IMR-90 (cell line): ENCODE measurements around the gene TMEM245. TPM values are rescaled to one million over a fixed set of nuclear protein-coding genes. Genes with fewer than 3 reads are reported as not detected.

Experiments used
- ATAC-seq: fragments of 200-7000 bp; cut with Tn5 transposase; 2 replicates; pipeline ENCODE4 v1.9.1; 2020; ENCODE audit warnings: low read depth, mild to moderate bottlenecking, moderate library complexity
- BruUV-seq: library from RNA; stranded (reverse); fragments of 400-500 nt; replicated peaks from 2 replicates; lab custom pipeline; 2021; lab: Mats Ljungman, UMichigan
- CTCF ChIA-PET: fragments of 300-600 bp; formaldehyde crosslinking; extraction: SDS; loops from one replicate; lab custom pipeline; 2021; ENCODE audit warnings: antibody characterized with exemption; lab: Yijun Ruan, JAX
- POLR2A ChIA-PET: fragments of 300-600 bp; sonication (Branson Sonifier 250); formaldehyde crosslinking; loops from one replicate; lab custom pipeline; 2022; ENCODE audit warnings: antibody characterized with exemption; ENCODE audit not compliant: unreplicated experiment; lab: Charles Lee
- DNase-seq: peaks from one replicate; pipeline ENCODE4 v3.0.0; 2013
- H2AFZ ChIP-seq: replicated peaks from 2 replicates; pipeline ENCODE3; 2013; ENCODE audit warnings: low read length, mild to moderate bottlenecking; ENCODE audit not compliant: poor library complexity
- H2AK5ac ChIP-seq: 2 replicates; pipeline ENCODE4 v1.6.1; 2013; ENCODE audit warnings: low read depth, low read length, inconsistent platforms
- H2AK9ac ChIP-seq: replicated peaks from 2 replicates; pipeline ENCODE3; 2013; ENCODE audit warnings: mild to moderate bottlenecking, low read depth, low read length, moderate library complexity; ENCODE audit not compliant: poor library complexity
- H2BK120ac ChIP-seq: 2 replicates; pipeline ENCODE4 v1.6.1; 2013; ENCODE audit warnings: low read depth, low read length, inconsistent platforms
- H2BK15ac ChIP-seq: 3 replicates; pipeline ENCODE4 v1.6.1; 2013; ENCODE audit warnings: low read depth, low read length, inconsistent platforms
- H2BK20ac ChIP-seq: 2 replicates; pipeline ENCODE4 v1.6.1; 2013; ENCODE audit warnings: low read depth, mild to moderate bottlenecking, inconsistent platforms, low read length, moderate library complexity
- H2BK5ac ChIP-seq: 2 replicates; pipeline ENCODE4 v1.6.1; 2013; ENCODE audit warnings: mild to moderate bottlenecking, low read depth, low read length, inconsistent platforms; ENCODE audit not compliant: poor library complexity, severe bottlenecking
- H3K14ac ChIP-seq: replicated peaks from 2 replicates; pipeline ENCODE4 v1.6.1; 2013; ENCODE audit warnings: low read depth, low read length, inconsistent platforms
- H3K18ac ChIP-seq: 2 replicates; pipeline ENCODE4 v1.6.1; 2013; ENCODE audit warnings: low read depth, low read length, control low read depth
- H3K23ac ChIP-seq: 2 replicates; pipeline ENCODE4 v1.6.1; 2013; ENCODE audit warnings: low read depth, low read length, inconsistent platforms
- H3K27ac ChIP-seq: 2 replicates; pipeline ENCODE4 v1.5.1; 2013; ENCODE audit warnings: mild to moderate bottlenecking, control low read depth, low read length; ENCODE audit not compliant: insufficient read depth
- H3K27me3 ChIP-seq: 2 replicates; pipeline ENCODE4 v1.6.1; 2013; ENCODE audit warnings: low read length; ENCODE audit not compliant: control insufficient read depth, insufficient read depth
- H3K36me3 ChIP-seq: 2 replicates; pipeline ENCODE4 v1.6.1; 2013; ENCODE audit warnings: low read length, mixed read lengths; ENCODE audit not compliant: control insufficient read depth, insufficient read depth
- H3K4ac ChIP-seq: 2 replicates; pipeline ENCODE4 v1.6.1; 2013; ENCODE audit warnings: low read depth, low read length, inconsistent platforms
- H3K4me1 ChIP-seq: 2 replicates; pipeline ENCODE4 v1.6.1; 2013; ENCODE audit warnings: low read length, mixed read lengths; ENCODE audit not compliant: control insufficient read depth, insufficient read depth
- H3K4me2 ChIP-seq: 2 replicates; pipeline ENCODE4 v1.6.1; 2013; ENCODE audit warnings: low read depth, mild to moderate bottlenecking, control low read depth, low read length, moderate library complexity
- H3K4me3 ChIP-seq: 2 replicates; pipeline ENCODE4 v1.5.1; 2013; ENCODE audit warnings: low read depth, mild to moderate bottlenecking, control low read depth, low read length, moderate library complexity; ENCODE audit not compliant: insufficient read depth
- H3K56ac ChIP-seq: 2 replicates; pipeline ENCODE4 v1.6.1; 2013; ENCODE audit warnings: low read length, inconsistent platforms; ENCODE audit not compliant: insufficient read depth; ENCODE audit errors: extremely low read depth
- H3K79me1 ChIP-seq, 2 experiments: 2 replicates each; pipeline ENCODE4 v1.6.1; 2013; ENCODE audit warnings: low read length in 2 of 2, inconsistent platforms in 1 of 2, low read depth in 1 of 2
- H3K9ac ChIP-seq: 2 replicates; pipeline ENCODE4 v1.6.1; 2013; ENCODE audit warnings: low read depth, low read length, control low read depth
- H3K9me1 ChIP-seq: 2 replicates; pipeline ENCODE4 v1.6.1; 2013; ENCODE audit warnings: low read length, inconsistent platforms; ENCODE audit not compliant: insufficient read depth
- H3K9me3 ChIP-seq: 2 replicates; pipeline ENCODE4 v1.6.1; 2013; ENCODE audit warnings: low read length; ENCODE audit not compliant: control insufficient read depth, insufficient read depth
- H4K20me1 ChIP-seq: 2 replicates; pipeline ENCODE4 v1.6.1; 2013; ENCODE audit warnings: low read length, inconsistent platforms; ENCODE audit not compliant: insufficient read depth
- H4K5ac ChIP-seq: 2 replicates; pipeline ENCODE4 v1.6.1; 2013; ENCODE audit warnings: mild to moderate bottlenecking, low read depth, low read length, control low read depth
- H4K8ac ChIP-seq, 2 experiments: 2 replicates each; pipeline ENCODE4 v1.6.1; 2013; ENCODE audit warnings: low read depth in 2 of 2, low read length in 2 of 2, control low read depth in 1 of 2, inconsistent platforms in 1 of 2
- H4K91ac ChIP-seq: 2 replicates; pipeline ENCODE4 v1.6.1; 2013; ENCODE audit warnings: low read depth, low read length, inconsistent platforms; ENCODE audit not compliant: insufficient read depth
- BHLHE40 ChIP-seq: fragments of 150-350 bp; IDR thresholded peaks from 2 replicates; pipeline ENCODE4 v1.6.1; 2016; ENCODE audit warnings: mild to moderate bottlenecking, low read depth, low read length
- CEBPB ChIP-seq: IDR thresholded peaks from 2 replicates; pipeline ENCODE4 v1.6.1; 2012; ENCODE audit warnings: low read depth, low read length, improper control_type of control experiment
- CHD1 ChIP-seq: IDR thresholded peaks from 2 replicates; pipeline ENCODE4 v1.6.1; 2012; ENCODE audit warnings: low read depth, low read length, improper control_type of control experiment
- CTCF ChIP-seq: conservative IDR thresholded peaks from 2 replicates; pipeline ENCODE4 v1.5.1; 2012; ENCODE audit warnings: mild to moderate bottlenecking, low read depth, low read length, improper control_type of control experiment
- ELK1 ChIP-seq: fragments of 150-350 bp; IDR thresholded peaks from 2 replicates; pipeline ENCODE4 v1.6.1; 2016; ENCODE audit warnings: low read depth, mild to moderate bottlenecking, low read length, moderate library complexity, borderline replicate concordance
- FOS ChIP-seq: fragments of 150-350 bp; IDR thresholded peaks from 2 replicates; pipeline ENCODE4 v1.6.1; 2016; ENCODE audit warnings: low read depth, low read length
- MAFK ChIP-seq: IDR thresholded peaks from 2 replicates; pipeline ENCODE4 v1.6.1; 2012; ENCODE audit warnings: low read depth, low read length, improper control_type of control experiment
- MAZ ChIP-seq: IDR thresholded peaks from 2 replicates; pipeline ENCODE4 v1.6.1; 2012; ENCODE audit warnings: low read depth, mild to moderate bottlenecking, low read length, improper control_type of control experiment, moderate library complexity, borderline replicate concordance
- MXI1 ChIP-seq: IDR thresholded peaks from 2 replicates; pipeline ENCODE4 v1.6.1; 2012; ENCODE audit warnings: low read depth, mild to moderate bottlenecking, low read length, moderate library complexity, borderline replicate concordance
- NFE2L2 ChIP-seq: fragments of 150-350 bp; IDR thresholded peaks from 2 replicates; pipeline ENCODE4 v1.6.1; 2016; ENCODE audit warnings: low read depth, mild to moderate bottlenecking, low read length
- POLR2A ChIP-seq: IDR thresholded peaks from 2 replicates; pipeline ENCODE4 v1.6.1; 2012; ENCODE audit warnings: mild to moderate bottlenecking, low read depth, low read length
- RAD21 ChIP-seq: IDR thresholded peaks from 2 replicates; pipeline ENCODE4 v1.6.1; 2012; ENCODE audit warnings: low read length, improper control_type of control experiment
- RCOR1 ChIP-seq: IDR thresholded peaks from 2 replicates; pipeline ENCODE4 v1.6.1; 2012; ENCODE audit warnings: mild to moderate bottlenecking, low read length, improper control_type of control experiment; ENCODE audit not compliant: insufficient replicate concordance
- RFX5 ChIP-seq: IDR thresholded peaks from 2 replicates; pipeline ENCODE4 v1.8.0; 2012; ENCODE audit warnings: low read depth, mild to moderate bottlenecking, low read length, moderate library complexity
- SMC3 ChIP-seq: fragments of 150-350 bp; IDR thresholded peaks from 2 replicates; pipeline ENCODE4 v1.6.1; 2016; ENCODE audit warnings: low read depth, mild to moderate bottlenecking, antibody characterized with exemption, low read length, moderate library complexity
- USF2 ChIP-seq: fragments of 150-350 bp; IDR thresholded peaks from 2 replicates; pipeline ENCODE4 v1.6.1; 2017; ENCODE audit warnings: mild to moderate bottlenecking, antibody characterized with exemption, low read length, low read depth
- WGBS, 2 experiments: methylation state at CpG; one replicate each; pipeline versions ENCODE4 v1.1.5 to v1.1.7; 2013; ENCODE audit warnings: missing lambda C conversion rate in 2 of 2; ENCODE audit not compliant: insufficient read length in 1 of 2; ENCODE audit errors: extremely low coverage in 2 of 2; 5-methylcytosine and 5-hydroxymethylcytosine counted together
- dilution Hi-C: fragments of 300-500 bp; cut with HindIII; formaldehyde crosslinking; loops from one replicate; pipeline ENCODE4 v1.14.3; 2018; ENCODE audit warnings: low sequenced_read_pairs; ENCODE audit not compliant: unreplicated experiment
- in situ Hi-C: fragments of 300-500 bp; cut with MboI; formaldehyde crosslinking; loops from 3 replicates; pipeline ENCODE4 v1.14.3; 2019; ENCODE audit warnings: low sequenced_read_pairs, inconsistent platforms, mixed read lengths
- intact Hi-C: fragments of 100-400 bp; cut with micrococcal nuclease; formaldehyde crosslinking; loops from 2 replicates; pipeline ENCODE4 v1.10.0; 2022
- polyA plus RNA-seq, 3 experiments: library from polyadenylated mRNA; depleted of rRNA; stranded (reverse); fragments of >200 nt; gene quantifications; 2 replicates each; pipeline ENCODE4 v1.2.3, GENCODE V29; 2012; ENCODE audit warnings: low replicate concordance in 1 of 3
- total RNA-seq: library from RNA; depleted of rRNA; stranded (reverse); fragments of >200 nt; gene quantifications from 2 replicates; pipeline ENCODE4 v1.2.3, GENCODE V29; 2012

Gene TMEM245
- total and polyA plus RNA-seq, 2 of the 4 experiments (the other 2 are of a cell fraction): 24.8 to 57.9 TPM

GRCh38 chr9:109139851-109140250 lies 20.1 kb upstream of the TMEM245 start:
- WGBS, 2 experiments: no CpG with 5 or more reads among the region's 1 CpG
- in situ Hi-C loops: loop anchor here (5.0 kb wide), 1 partner anchor 52 kb away; no protein-coding TSS in a partner anchor

More at GRCh38 chr9:109139851-109140250, 20.1 kb upstream of the TMEM245 start:
- Histone ChIP-seq H3K9me1 (no peaks in the 10 kb centered on the region), H2AK5ac (no peak overlapping the region), H3K56ac (no peak overlapping the region), H3K9ac (no peak overlapping the region), H3K9me3 (no peaks in the 10 kb centered on the region), H3K36me3 (no peaks in the 10 kb centered on the region), H2AFZ (no peak overlapping the region), H3K79me1 (no peaks in the 10 kb centered on the region), H3K4ac (no peak overlapping the region), H3K4me1 (no peaks in the 10 kb centered on the region), H2BK120ac (no peak overlapping the region), H2BK15ac (no peak overlapping the region), H2BK20ac (no peak overlapping the region), H3K4me2 (no peak overlapping the region), H4K20me1 (no peaks in the 10 kb centered on the region), H3K14ac (no peak overlapping the region), H4K5ac (no peak overlapping the region), H4K8ac (no peak overlapping the region), H3K27me3 (peaks cover 6% of the 10 kb centered on the region), H2AK9ac (no peak overlapping the region), H4K91ac (no peak overlapping the region), H3K4me3 (no peak overlapping the region), H3K18ac (no peak overlapping the region), H2BK5ac (no peak overlapping the region), H3K27ac (no peak overlapping the region), H3K23ac (no peak overlapping the region)
- intact Hi-C loops (no loop called here), dilution Hi-C loops (no loop called here)
- DNase-seq (no peak), ATAC-seq (no peak)
- no TSS peak for BruUV-seq
- TF ChIP-seq USF2: no peak
- TF ChIP-seq SMC3: no peak
- TF ChIP-seq CEBPB: no peak
- no peak for TF ChIP-seq NFE2L2
- TF ChIP-seq MAZ: no peak
- TF ChIP-seq RFX5: no peak
- TF ChIP-seq ELK1: no peak
- TF ChIP-seq POLR2A: no peak
- TF ChIP-seq BHLHE40: no peak
- TF ChIP-seq MXI1: no peak
- TF ChIP-seq CHD1: no peak
- TF ChIP-seq MAFK: no peak
- TF ChIP-seq CTCF: no peak
- no peak for TF ChIP-seq RCOR1
- no peak for TF ChIP-seq RAD21
- no peak for TF ChIP-seq FOS
- ChIA-PET CTCF (no interaction called here), POLR2A (no interaction called here)
